ENCODE data around the gene ARHGEF10L.

DNA sequence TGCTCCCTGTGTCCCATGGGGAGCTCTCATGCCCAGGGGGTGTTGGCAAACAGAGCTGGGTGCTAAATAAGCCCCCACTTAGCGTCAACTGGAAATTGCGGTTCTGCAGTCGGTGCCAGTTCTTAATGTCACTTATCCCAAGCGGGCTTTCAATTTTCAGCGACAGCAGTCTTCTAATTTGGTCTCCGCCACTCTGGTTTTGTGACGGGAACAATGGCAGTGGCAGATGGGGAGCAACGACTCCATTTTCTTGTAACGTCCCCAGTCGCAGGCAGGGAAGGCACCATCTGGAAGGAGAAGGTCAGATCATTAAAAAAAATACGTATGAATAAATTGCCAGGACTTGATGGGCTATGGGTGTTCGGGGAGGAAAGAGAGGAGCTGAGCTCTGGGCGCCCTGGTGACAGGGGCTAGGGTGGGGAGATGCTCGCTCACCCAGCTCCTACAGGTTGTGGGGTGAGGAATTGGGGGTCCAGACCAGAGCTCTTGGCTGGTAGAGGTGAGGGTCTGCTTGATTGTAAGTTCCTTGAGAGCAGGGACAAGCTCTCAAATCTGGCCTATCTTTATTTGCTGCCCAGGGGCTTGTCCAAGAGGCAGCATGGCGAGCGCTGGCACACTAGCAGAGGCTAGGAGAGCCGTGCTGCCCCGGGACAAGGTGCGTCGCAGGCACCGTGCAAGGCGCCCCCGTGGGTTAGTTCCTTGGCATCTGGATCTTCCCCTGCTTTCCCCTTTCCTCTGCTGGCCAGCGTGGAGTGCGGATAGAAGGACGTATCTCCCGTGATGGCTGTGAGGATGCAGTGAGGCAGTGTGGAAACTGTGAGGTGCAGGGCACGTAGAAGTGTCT is 105.8 kb downstream of the ARHGEF10L start:
- TF ChIP-seq, protein P1, sequence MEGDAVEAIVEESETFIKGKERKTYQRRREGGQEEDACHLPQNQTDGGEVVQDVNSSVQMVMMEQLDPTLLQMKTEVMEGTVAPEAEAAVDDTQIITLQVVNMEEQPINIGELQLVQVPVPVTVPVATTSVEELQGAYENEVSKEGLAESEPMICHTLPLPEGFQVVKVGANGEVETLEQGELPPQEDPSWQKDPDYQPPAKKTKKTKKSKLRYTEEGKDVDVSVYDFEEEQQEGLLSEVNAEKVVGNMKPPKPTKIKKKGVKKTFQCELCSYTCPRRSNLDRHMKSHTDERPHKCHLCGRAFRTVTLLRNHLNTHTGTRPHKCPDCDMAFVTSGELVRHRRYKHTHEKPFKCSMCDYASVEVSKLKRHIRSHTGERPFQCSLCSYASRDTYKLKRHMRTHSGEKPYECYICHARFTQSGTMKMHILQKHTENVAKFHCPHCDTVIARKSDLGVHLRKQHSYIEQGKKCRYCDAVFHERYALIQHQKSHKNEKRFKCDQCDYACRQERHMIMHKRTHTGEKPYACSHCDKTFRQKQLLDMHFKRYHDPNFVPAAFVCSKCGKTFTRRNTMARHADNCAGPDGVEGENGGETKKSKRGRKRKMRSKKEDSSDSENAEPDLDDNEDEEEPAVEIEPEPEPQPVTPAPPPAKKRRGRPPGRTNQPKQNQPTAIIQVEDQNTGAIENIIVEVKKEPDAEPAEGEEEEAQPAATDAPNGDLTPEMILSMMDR (conservative IDR thresholded peaks at IDR 0.05): no peak
- TF ChIP-seq ZFX (IDR thresholded peaks at IDR 0.05): no peak

Data from C4-2B (cell line).